ENCODE data around the gene SDK2.

DNA sequence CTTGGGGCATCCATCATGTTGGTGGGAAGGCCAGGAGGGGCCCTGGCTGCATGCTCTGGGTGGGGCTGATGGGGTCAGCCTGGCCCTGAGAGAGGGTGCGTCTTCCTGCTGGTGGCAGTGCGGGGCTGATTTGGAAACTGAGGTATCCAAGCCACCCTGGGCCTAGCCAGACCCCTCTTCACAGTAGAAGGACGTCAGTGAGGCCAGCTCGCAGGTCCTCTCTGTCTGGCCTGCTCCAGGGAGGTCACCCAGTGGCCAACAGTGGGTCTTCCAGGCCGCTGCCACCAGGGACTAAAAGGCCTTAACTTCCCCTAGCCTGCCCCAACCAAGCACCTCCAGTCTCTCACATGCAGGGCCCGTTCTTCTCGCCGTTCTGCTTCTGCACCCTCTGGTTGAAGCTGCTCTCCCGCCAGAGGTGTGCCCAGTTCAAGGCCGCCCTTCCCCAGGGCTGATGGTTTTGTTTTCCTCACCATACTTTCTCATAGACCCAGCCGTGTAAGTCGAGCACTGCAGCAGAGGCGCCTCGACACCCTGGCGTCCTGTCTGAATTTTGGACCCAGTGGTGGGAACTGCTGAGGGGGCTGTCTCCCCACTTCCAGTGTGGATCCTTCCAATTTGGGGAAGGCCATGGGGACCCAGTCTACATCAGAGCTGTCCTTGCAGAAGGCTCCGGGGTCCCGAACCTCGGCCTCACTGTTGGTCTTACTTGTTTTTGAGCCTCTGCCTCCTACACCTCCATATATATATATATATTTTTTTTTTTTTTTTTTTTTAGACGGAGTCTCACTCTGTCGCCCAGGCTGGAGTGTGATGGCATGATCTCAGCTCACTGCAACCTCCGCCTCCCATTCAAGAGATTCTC lies 289.6 kb downstream of the SDK2 start:
- TF ChIP-seq, protein P1, sequence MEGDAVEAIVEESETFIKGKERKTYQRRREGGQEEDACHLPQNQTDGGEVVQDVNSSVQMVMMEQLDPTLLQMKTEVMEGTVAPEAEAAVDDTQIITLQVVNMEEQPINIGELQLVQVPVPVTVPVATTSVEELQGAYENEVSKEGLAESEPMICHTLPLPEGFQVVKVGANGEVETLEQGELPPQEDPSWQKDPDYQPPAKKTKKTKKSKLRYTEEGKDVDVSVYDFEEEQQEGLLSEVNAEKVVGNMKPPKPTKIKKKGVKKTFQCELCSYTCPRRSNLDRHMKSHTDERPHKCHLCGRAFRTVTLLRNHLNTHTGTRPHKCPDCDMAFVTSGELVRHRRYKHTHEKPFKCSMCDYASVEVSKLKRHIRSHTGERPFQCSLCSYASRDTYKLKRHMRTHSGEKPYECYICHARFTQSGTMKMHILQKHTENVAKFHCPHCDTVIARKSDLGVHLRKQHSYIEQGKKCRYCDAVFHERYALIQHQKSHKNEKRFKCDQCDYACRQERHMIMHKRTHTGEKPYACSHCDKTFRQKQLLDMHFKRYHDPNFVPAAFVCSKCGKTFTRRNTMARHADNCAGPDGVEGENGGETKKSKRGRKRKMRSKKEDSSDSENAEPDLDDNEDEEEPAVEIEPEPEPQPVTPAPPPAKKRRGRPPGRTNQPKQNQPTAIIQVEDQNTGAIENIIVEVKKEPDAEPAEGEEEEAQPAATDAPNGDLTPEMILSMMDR (IDR thresholded peaks at IDR 0.05; ENCODE audit: insufficient read depth, low read depth, low read length), result no peak
- no peak for TF ChIP-seq EZH2 (IDR thresholded peaks at IDR 0.05; ENCODE audit: insufficient read depth, low read length)
